ENCODE measurements around the gene CD160. TPM values are rescaled to one million over a fixed set of nuclear protein-coding genes. Genes with fewer than 3 reads are reported as not detected.
"Not testable (repeated sequence)": the region's sequence is repeated elsewhere in the genome, so short reads cannot be mapped to it uniquely, and the experiment has no call there.

The CD160 gene
- total RNA-seq, 1 experiment from 2014 or later: not detected

DNA sequence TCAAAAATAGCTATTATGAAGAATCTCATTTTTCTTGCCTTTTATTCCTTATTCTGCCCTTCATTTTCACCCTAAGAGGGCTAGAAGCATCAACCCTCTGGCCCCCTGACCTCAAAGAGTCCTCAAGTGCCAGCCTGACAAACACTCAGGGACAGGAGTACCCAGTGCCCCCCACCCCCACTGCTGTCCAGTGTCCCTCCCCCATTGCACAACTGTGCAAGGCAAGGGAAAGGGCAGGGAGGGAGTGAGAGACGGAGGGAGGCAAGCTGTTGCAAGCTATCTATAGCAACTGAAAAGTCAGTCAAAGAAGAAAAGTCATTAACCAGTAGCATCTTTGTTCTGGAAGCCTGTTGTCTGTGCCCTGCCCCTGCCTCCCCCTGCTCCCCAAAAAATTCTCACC, 33.2 kb upstream of the CD160 start:
- H3K79me1 ChIP-seq (ENCODE audit: insufficient read depth, low read depth, low read length, poor library complexity, severe bottlenecking); H2AK5ac ChIP-seq (ENCODE audit: insufficient read length, low read length); DNase-seq; H3K14ac ChIP-seq (ENCODE audit: insufficient read depth, low read length); H3K27me3 Mint-ChIP-seq (ENCODE audit: low read depth); H4K91ac ChIP-seq (ENCODE audit: insufficient read length, low read depth, low read length); H3K27me3 ChIP-seq (ENCODE audit: insufficient read depth, low read length); H3K23me2 ChIP-seq (ENCODE audit: insufficient read length, low read depth, low read length, poor library complexity, severe bottlenecking); H3K9me3 ChIP-seq (ENCODE audit: control insufficient read depth, low read depth, low read length); H3K36me3 Mint-ChIP-seq (ENCODE audit: insufficient read depth in 1 of 3, low read depth in 3 of 3); H3K9me3 Mint-ChIP-seq; H4K8ac ChIP-seq (replicated peaks; ENCODE audit: insufficient read length, low read depth, low read length); H2BK20ac ChIP-seq (ENCODE audit: low read depth, low read length, poor library complexity, severe bottlenecking); H3K4ac ChIP-seq (ENCODE audit: low read depth, low read length); H2BK5ac ChIP-seq (ENCODE audit: insufficient read length, low read length); H2AFZ ChIP-seq (ENCODE audit: low read length); H3K4me2 ChIP-seq (ENCODE audit: insufficient read depth, insufficient read length, low read length); H3K79me2 ChIP-seq (ENCODE audit: insufficient read depth, low read length); H3K23ac ChIP-seq (ENCODE audit: insufficient read length, low read depth, low read length); H3K18ac ChIP-seq (ENCODE audit: insufficient read length, low read depth, low read length); H3K4me3 Mint-ChIP-seq; H3K9ac ChIP-seq (ENCODE audit: extremely low read depth, insufficient read length, low read length); H3K4me1 ChIP-seq (ENCODE audit: insufficient read depth, low read length); H3K27ac Mint-ChIP-seq; H3T11ph ChIP-seq (ENCODE audit: low read length); H4K5ac ChIP-seq (ENCODE audit: insufficient read length, low read depth, low read length); H2BK12ac ChIP-seq (ENCODE audit: insufficient read length, low read depth, low read length); H2BK15ac ChIP-seq (ENCODE audit: low read depth, low read length); H3K56ac ChIP-seq (ENCODE audit: insufficient read length, low read depth, low read length); H4K20me1 ChIP-seq (ENCODE audit: control insufficient read depth, insufficient read depth, insufficient read length); H2BK120ac ChIP-seq (ENCODE audit: low read depth, low read length, poor library complexity, severe bottlenecking); H3K27ac ChIP-seq (ENCODE audit: insufficient read length, low read depth, low read length): not testable (repeated sequence)
- peaks cover 12 to 17% of the 10 kb centered on the region in 2 experiments for H3K4me1 Mint-ChIP-seq
- no CpG with 5 or more reads among the region's 1 CpG for WGBS (ENCODE audit: extremely low coverage, insufficient read length, low lambda C conversion rate)
